ENCODE results near the gene NSF.
"Not testable (repeated sequence)": the region's sequence is repeated elsewhere in the genome, so short reads cannot be mapped to it uniquely, and the experiment has no call there.

NSF gene

DNA sequence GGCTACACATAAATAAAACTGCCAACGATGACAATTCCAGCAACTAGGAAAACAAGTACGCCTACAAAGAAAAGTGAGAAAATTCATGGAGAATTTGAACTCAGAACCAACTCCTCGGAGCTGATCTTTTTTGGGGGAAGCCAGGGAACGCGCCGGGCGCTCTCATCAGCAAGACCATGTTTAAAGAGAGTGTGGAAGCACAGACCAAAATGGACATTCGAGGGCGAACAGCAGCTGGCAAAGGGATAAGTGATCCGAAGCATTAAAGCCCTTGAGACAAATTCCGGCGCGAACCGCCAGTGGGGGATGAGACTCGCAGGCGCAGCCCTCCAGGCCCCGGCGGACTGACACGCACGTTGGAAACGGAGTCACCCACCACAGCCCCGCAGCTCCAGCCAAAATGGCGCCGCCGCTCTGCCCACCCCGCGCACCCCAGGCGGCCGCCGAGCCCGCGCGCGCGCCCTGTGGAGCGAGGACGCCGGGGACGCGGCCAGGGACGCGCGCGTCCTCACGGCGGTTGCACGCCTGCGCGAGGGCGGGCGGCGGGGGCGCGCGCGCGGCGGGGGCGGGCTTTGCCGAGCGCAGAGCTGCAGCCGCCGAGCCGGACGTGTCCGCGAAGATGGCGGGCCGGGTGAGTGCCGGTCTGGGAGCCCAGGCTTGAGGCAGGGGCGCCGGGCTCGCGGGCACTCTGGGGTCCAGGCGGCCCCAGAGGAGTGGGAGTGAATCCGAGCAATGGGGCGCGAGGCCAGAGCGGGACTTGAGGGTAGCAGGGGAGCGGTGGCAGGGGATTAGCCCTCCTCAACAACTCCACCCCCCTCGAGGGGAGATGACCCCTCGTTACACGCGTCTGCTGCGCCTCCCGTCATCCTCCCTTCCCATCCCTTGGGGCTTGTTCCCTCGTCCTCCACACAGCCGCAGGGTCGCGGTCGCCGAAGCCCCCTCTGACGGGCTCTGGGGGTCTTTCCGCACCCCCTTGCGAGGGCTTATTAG, at the start of gene NSF:
NSF (plus strand) TSS at position 513 of the 990 bp plus-strand sequence; CDS start at position 620, 107 bp downstream.
- not testable (repeated sequence) for DNase-seq

GRCh38 chr17:46548607-46549006, 41.9 kb upstream of the NSF start:
- not testable (repeated sequence) for DNase-seq

GRCh38 chr17:46559155-46559554, 31.3 kb upstream of the NSF start:
- not testable (repeated sequence) for DNase-seq

GRCh38 chr17:46560048-46560447, 30.4 kb upstream of the NSF start:
- DNase-seq = not testable (repeated sequence)

- DNase-seq = not testable (repeated sequence)
These were observed 24.2 kb upstream of the NSF start for GRCh38 chr17:46566284-46566683.

DNA sequence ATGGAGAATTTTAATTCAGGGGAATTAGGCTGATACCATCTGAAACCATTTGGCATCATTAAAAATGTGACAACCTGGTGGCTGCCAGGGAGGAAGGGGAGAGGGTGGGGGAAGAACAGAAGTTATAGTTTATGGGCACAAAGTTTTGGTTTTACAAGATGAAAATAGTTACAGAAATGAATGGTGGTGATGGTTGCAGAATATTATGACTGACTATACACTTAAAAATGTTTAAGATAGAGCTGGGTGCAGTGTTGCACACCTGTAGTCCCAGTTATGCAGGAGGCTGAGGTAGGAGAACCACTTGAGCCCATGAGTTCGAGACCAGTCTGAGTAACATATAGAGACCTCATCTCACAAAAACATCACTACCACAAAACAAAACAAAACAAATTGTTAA, 23.5 kb upstream of the NSF start:
- DNase-seq = not testable (repeated sequence)

GRCh38 chr17:46571796-46572195, 18.7 kb upstream of the NSF start:
- not testable (repeated sequence) for DNase-seq

DNA sequence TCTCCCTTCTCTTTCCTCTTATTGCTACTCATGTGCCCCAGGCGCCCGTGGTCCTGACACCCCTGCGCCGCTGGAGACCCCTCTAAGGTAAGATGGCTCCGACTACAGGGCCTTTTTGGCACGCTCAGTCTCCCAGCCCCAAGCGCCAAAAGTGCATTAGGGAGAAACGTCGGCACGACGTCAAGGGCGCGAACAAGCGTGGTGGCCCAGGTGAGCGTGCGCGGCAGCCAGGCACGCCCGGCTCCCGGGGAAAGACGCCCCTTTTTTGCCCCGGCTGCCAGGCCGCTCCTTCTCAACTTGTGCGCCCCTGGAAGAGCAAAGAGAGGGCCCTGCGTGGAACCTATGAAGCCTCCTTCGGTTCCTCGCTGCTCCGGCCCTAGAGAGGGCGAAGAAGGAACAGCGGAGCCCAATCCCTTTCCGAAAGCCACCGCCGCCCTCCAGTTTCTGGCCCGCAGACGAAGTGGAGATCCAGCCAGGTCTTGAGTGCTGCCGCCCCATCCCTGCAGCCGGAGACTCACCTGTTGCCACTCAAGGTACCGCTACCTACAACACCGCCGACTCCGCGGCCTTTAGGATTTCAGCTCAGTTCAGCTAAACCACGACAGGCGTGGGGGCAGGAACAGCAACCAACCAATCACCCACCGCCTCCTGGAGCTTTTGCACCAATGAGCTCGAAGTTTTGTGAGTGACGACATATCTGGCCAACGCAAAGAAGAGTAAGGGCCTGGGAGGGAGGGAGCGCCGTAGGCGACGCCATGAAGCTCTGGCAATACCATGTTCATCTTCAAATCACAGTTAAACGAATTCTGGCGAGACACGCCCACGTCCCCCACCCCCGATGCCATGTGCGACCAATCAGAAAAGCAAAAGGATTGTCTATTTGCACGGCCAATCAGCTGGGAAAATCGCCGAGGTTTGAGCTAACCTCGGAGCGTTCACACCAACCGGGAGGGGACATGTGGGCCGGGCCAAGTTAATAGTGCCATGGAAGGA, 11.1 kb upstream of the NSF start, which contains the start of gene ARL17A:
ARL17A (minus strand) TSS at position 609 of the 993 bp plus-strand sequence. CDS start 3,369 bp downstream, outside the sequence.
- not testable (repeated sequence) for DNase-seq

GRCh38 chr17:46580082-46580481, 10.4 kb upstream of the NSF start:
- not testable (repeated sequence) for DNase-seq

GRCh38 chr17:46585444-46585843, 5.0 kb upstream of the NSF start:
- not testable (repeated sequence) for DNase-seq

GRCh38 chr17:46591332-46591731, 863 bp downstream of the NSF start:
- not testable (repeated sequence) for DNase-seq

DNA sequence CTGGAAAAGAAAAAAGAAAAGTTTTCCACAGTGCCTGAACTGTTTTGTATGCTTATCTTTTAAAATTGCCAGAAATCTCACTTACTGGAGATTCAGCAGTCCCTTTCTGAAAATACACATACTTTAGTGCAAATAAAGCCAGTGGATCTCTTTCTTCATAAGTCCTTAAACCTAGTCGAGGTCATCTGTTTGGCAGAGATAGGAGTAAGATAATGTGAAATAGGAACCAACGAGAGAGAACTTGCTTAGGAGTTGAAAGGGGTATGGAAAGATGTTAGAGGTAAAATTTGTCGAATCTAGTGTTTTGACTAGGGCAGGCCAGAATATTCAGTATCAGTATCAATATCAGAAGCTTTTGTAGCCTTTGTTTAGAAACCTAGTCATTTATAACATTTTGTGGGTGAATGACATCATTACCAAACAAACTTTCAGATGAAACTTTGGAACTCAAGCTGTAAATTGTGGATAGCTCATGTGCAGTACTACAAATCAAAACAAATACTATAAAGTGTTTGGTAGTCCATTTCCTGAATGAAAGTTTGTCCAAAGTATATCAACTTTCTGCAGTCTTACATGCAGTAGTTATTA, 8.0 kb downstream of the NSF start:
- DNase-seq = not testable (repeated sequence)

DNA sequence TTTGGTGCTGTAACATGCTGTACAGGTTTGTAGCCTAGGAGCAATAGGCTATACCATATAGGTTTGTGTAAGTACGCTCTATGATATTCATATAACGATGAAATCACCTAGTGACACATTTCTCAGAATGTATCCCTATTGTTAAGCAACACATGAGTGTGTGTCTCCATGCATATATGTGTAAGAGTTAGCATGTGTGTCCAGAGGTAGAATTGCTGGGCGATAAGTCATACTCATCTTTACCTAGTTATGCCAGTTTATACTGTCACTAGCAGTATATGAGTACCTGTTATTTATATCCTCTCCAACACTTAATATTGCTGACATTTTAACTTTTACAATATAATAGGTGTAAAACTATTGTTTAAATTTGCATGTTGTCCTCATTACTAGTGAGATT, 10.3 kb downstream of the NSF start:
- DNase-seq = not testable (repeated sequence)

DNA sequence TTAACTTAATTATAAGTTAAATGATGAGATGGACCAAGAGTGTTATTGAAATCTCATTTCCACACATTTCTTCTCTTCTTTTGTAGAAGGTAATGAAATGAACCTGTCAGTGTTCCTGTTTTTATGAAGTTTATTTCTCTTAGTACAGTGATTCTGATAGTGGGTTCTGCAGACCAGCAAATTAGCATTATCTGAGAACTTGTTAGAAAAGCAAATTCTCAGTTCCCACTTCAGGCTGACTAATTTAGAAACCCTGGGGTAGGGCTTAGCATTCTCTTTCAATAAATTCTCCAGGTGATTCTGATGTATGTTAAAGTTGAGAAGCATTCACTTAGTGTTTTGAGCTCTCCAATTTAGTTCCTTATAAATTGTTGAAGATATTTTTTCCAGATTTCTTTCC, 12.7 kb downstream of the NSF start:
- DNase-seq = not testable (repeated sequence)

DNA sequence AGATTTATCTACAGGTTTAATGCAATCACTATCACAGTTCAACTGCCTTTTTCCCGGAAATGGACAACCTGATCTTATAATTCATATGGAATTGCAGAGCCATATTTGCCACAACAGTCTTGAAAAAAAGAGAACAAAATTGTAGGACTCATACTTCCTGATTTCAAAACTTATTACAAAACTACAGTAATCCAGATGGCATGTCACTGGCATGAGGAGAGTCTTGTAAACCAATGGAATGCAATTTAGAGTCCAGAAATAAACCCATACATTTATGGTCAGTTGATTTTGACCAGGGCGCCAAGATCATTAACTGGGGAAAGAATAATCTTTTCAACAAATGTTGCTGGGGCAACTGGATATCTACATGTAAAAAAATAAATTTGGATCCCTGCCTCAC, 20.8 kb downstream of the NSF start:
- not testable (repeated sequence) for DNase-seq

GRCh38 chr17:46613876-46614275, 23.4 kb downstream of the NSF start:
- not testable (repeated sequence) for DNase-seq

GRCh38 chr17:46617121-46617520, 26.7 kb downstream of the NSF start:
- not testable (repeated sequence) for DNase-seq

GRCh38 chr17:46618975-46619374, 28.5 kb downstream of the NSF start:
- DNase-seq = not testable (repeated sequence)

- not testable (repeated sequence) for DNase-seq
These were observed 33.3 kb downstream of the NSF start for GRCh38 chr17:46623790-46624189.

GRCh38 chr17:46624726-46625125, 34.3 kb downstream of the NSF start:
- DNase-seq = not testable (repeated sequence)

GRCh38 chr17:46627452-46627851, 37.0 kb downstream of the NSF start:
- DNase-seq = not testable (repeated sequence)

GRCh38 chr17:46628753-46629436, 38.4 kb downstream of the NSF start:
- DNase-seq = not testable (repeated sequence)
